Stimulated activated CD8-positive, alpha-beta memory T cell treated with anti-CD3 and anti-CD28 coated beads, Interleukin-12 subunit alpha, Interleukin-12 subunit beta, amount 100 ng/mL, for 24 hours (primary cell): Measurements from ENCODE around the gene CCNJ.

Experiments used
- DNase-seq: peaks from one replicate; pipeline ENCODE4 v3.0.0-alpha.2; 2020; ENCODE audit errors: extremely low read depth

The CCNJ gene

DNA sequence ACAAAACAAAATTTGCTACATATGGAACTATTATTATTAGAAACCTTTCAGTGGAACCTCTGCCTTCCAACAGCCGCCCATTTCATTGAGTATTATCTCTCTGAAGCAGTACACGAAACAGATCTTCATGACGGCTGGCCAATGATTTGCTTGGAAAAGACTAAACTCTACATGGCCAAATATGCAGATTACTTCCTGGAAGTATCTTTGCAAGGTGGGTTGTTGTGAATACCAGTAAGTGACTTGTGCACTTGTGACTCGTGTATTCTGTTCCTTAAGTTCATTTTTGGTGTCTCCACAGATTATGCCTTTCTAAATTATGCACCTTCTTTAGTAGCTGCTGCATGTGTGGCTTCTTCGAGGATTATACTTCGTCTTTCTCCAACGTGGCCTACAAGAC, 13.4 kb downstream of the CCNJ start:
- DNase-seq = no peak

DNA sequence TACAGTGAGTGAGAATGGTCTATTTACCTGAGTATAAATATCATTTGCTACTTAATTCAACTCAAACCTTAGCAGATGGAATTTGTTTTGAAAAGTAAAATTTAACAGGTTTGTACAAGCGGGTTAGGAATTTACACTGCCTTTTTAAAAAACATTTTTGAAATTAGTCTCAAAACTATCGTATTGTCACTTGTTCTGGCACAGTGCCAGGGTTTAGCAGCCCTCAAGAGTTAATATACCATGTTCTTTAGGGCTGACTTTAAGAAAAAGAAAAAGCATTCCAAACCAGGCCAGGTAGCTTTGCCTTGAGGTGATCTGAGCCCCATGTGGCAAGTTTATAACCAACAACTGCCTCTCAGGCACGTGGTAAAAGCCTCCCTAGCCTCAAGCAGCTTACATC, 17.8 kb downstream of the CCNJ start:
- DNase-seq = no peak

DNA sequence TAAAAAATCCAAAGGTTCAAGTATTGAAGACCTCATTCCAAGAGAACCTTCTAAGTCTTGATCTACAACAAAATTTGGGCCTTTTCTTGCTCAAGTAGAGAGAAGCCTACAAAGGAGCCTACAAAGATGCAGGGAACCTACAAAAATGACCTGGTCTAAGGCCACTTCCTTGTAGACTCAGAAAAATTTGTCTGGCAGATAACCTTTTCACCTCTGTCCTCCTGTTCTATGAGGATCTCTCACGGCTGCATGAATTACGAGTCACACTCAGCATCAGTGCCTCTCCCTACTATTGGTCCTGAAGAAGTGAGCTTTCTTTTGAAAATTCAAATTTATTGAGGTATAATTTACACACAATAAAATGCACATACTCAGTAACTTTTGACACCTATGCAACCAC, 29.3 kb downstream of the CCNJ start:
- DNase-seq = no peak

DNA sequence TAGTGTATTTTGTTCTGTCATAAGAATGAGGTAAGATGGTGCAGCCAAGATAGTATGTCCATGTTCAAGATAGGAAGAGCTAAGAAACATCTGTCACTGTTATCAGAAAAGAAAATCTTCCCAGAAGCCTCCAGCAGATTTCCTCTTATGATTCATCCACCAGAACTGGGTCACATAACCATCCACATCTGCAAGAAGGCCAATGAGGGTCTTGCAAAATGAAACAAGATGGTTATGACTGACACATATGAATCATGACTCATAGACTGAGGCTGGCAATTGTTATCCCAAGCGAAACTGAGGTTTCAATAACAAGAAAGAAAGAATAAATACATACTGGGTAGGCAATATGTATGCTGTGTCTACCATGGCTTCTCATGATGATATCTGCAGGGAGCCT, 30.3 kb downstream of the CCNJ start:
- DNase-seq = no peak

DNA sequence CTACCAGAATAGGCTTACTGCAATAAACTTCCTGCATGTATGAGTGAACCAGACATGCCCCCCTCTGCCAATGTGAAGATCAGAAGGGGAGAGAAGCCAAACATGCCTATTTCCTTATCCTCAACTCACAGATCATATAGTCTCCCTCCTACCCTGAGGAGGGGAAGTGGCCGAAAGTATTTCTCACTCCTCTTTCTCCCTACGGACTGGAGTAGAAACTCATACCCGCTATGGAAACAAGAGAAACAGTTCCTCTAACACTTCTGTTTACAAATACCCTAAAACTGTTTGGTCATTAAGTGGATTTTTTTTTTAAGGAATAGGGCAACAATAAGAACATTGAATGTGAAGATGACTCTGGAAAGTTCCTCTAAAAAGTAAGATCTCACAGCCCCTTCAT, 31.4 kb downstream of the CCNJ start:
- no peak for DNase-seq

DNA sequence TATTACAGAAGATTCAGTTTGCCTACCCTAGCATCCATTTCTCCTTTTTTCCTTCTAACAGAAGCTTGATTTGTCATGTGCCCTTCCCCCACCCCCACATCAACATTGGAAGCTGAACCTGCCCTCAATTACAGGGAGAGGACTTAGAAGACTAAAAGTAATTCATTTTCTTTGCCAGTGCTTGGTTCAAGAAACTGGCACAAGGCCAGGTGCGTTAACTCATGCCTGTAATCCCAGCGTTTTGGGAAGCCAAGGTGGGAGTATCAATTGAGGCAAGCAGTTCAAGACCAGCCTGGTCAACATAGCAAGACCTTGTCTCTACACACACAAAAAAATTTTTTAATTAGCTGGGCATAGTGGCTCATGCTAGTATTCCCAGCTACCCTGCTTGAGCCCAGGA, 32.6 kb downstream of the CCNJ start:
- DNase-seq = no peak

DNA sequence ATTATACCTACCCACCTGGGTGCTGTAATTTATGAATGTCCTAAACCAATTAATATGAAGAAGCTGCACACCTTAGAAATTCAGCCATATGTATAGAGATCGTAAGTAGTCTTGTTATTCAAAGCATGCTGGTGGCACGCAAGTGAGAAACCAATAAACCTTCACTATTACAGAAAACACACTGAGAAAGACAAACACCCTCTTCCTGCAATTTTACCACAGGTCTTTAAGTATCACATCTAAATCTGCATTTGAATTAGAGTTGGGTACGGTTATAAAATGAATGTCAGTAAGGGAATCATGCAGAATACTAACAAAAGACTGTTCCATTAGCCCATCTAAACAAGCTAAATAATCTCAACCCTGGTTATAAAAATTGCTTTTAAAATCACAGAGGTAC, 33.8 kb downstream of the CCNJ start:
- no peak for DNase-seq

DNA sequence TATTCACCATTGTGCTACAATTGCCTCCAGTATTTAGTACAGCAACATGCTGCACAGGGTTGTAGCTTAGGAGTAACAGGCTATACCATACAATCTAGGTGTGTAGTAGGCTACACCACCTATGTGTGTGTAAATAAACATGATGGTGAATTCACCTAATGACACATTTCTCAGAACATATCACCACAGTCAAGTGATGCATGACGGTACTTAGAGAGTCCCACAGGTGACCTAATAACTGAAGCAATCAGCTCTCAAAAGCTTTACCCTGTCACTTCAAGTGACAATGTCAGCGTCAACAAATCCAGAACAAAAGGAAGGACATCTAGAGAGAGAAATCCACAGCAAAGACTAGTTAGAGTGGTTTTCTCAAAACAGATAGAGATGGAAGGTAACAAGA, 38.8 kb downstream of the CCNJ start:
- DNase-seq = no peak

DNA sequence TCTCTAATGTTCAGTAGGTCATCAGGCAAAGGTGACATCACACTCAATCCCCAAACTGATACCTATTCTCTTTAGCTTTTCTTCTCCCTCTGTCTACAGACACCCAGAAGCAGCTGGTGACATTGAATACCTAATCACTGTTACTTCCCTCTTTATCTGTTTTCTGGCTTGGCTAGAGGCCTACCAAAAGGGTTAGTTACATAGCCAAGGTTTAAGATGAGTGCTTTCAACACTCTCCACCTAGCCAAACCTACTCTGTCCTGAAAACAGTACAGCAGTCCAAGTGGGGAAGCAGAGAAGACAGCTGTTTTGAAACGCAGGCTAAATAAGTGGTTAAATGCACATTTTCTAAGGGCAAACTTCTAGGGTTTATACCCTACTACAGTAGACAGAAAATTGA, 39.4 kb downstream of the CCNJ start:
- no peak for DNase-seq

DNA sequence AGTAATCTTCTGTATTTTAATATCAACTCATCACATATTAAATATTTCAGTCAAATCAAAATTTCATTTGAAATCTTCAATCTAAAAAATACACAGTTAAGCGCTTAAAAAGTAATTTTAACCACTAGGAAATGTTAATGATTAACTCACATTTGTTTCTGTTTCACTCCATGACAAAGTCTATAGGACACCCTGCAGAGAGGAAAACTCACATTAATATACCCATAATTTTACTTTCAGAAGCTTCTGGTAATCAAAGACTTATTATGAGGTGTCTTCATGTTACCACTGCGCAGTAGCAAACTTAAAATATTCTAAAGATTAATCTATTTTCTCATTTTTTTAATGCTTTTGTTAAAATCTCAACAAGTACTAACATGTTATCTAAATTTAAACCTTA, 45.7 kb downstream of the CCNJ start:
- DNase-seq = no peak

DNA sequence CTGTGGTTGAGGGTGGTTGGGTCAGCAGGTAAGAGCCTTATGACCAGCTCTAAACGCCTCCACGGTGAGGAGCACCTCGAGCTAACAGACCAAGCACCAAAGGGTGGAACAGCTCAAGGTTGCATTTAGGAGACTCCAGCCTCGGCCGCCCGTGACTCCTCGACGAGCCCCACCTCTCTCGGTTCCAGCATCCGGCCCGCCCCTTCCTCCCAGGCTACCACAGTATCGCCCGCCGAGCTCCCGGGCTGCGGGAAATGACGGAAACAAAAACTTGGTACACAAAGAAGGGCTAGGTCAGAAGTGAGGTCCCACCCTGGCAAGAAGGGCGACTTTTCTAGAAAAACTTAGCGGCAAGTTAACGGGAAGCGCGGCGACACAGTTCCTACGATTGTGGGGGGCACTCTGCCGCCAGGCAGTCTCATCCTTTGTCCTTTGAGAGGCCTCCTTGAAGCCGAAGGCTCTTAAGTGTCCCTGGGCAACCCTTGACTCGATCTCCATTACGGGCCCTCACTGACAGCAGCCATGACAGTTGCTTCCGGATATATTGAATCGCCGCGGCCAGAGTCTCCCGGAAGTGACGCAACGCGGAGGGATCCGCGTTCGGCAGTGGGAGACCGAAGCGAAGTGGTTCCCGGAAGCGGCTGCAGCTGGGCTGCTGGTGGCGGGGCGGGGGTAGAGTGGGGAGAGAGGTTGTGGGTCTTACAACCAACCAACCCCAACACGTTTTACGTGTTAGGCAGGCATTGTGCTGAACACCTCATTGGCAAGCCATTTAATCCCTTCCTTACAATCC, 46.5 kb downstream of the CCNJ start:
- DNase-seq = peak; percentile 70

DNA sequence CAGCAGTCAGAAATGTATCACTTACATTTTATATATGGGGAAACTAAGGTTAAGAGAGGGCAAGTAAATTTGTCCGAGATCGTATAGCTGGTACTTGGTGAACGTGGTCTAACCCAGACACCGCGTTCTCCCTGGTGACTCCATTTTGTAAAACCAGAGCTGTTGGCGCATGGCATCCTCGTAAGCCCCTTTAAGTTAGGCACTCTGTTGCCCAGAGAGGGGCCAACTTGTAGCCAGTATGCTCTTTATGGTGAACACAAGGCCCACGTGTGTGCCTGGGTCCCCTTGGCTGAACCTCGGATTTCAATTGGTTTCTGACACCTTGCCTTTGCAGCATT, 47.0 kb downstream of the CCNJ start:
- no peak for DNase-seq

DNA sequence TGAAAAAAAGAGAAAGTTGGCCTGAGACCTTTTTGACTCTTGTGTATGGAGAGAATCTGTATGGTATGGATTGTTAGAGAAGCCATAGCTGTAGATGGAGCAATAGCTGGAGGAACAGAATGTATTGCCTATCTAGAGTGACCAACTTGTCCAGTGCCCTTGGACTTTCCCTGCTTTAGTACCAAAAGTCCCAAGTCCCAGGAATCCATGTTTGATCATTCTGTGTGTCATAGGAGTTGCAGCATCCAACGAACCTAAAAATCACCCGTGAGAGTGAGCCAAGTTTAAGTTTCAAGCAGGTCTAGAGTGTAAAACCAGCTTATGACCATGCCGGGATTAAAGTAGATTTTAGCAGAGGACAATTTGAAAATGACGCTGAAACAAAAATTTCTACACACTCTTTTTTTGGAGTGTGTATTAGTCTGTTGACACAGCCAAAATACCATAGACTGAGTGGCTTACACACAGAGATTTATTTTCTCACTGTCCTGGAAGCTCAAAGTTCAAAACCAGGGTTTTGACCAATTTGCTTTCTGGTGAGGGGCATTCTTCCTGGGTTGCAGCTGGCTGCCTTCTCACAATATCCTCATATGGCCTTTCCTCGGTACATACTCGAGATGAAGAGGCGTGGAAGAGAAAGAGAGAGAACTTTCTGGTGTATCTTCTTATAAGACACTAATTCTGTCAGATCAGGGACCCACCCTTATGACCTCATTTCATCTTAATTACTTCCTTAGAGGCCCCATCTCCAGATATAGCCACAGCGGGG, 49.8 kb downstream of the CCNJ start:
- DNase-seq = no peak

DNA sequence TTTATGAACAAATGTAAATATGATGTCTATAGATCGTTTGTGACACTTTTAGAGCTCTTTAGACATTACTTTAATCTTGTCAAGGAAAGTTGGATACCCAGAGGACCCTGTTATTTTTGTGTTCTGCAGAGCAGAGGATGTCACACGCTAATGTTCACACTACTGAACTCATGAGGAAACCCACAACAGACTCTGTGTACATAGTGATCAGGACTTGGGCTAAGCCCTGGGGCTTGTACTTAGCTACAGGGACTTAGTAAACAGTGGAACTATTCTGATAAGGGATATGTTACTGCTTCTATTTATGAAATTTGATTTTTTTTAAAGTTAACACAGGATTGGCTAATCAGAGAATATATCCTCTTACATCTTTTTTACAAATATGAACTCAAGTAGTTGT, 50.6 kb downstream of the CCNJ start:
- no peak for DNase-seq

DNA sequence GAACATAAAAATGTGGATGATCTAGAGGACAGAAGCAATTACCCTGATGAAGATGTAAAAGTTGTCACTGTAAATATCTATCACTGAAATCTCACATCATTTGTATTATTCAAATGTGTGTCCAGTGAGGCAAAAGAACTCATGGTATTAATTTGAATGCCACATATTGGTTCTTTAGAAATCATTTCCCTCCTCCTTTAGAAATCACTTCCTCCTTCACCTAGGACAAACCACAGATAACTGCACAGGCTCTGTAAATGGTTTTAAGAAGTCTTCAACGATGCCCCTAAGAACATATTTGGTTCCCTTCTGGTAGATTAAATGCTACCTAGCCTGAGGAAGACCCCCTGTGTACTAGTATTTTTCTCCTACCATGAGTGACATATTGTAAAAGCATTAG, 53.6 kb downstream of the CCNJ start:
- no peak for DNase-seq

DNA sequence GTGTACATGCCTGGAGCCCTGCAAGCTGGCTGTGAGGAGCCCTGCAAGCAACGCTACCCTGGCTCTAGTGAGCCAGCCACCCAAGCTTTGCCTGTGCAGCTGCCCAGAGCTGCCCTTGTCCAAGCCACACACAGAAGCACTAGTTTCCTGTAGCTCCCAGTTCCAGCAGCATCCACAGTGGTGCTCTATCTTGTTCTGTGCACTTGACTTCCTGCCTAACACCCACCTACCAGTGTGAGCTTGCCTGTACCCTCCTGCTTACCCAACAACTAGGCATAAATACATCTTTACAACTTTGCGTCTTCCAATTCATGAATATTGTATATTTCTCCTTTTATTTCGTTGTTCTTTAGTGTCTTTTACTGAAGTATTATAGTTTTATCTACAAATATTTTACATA, 54.5 kb downstream of the CCNJ start:
- DNase-seq = no peak

DNA sequence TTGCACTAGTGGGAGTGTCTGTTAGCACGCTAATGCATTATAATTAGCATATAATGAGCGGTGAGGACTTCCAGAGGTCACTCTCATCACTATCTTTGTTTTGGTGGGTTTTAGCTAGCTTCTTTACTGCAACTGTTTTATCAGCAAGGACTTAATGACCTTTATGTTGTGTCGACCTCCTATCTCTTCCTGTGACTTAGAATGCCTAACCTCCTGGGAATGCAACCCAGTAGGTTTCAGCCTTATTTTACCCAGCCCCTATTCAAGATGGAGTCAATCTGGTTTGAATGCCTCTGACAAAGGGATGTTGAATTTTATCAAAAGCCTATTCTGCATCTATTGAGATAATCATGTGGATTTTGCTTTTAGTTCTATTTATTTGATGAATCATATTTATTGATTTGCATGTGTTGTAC, 64.2 kb downstream of the CCNJ start:
- DNase-seq = no peak
